Stimulated activated naive CD8-positive, alpha-beta T cell treated with anti-CD3 and anti-CD28 coated beads, Interleukin-15, Interleukin-2, amounts not matched to agents 100 U/mL and 50 U/mL, for 24 hours (primary cell): ENCODE data around the gene DNM3.

Experiments used
- ATAC-seq: fragments of 150-1000 bp; cut with Tn5 transposase; one replicate; pipeline ENCODE4 v1.10.0; 2021
- DNase-seq: peaks from one replicate; pipeline ENCODE4 v3.0.0; 2021

Gene DNM3

GRCh38 chr1:172238965-172239364, 397.7 kb downstream of the DNM3 start:
- ATAC-seq: no peak
- no peak for DNase-seq

GRCh38 chr1:172239901-172240300, 398.6 kb downstream of the DNM3 start:
- no peak for DNase-seq
- ATAC-seq: no peak

- ATAC-seq: no peak
- no peak for DNase-seq
Observed at GRCh38 chr1:172241540-172241939, 400.2 kb downstream of the DNM3 start.

- no peak for ATAC-seq
- DNase-seq: no peak
Observed at GRCh38 chr1:172244865-172245264, 403.6 kb downstream of the DNM3 start.

GRCh38 chr1:172245788-172246187, 404.5 kb downstream of the DNM3 start:
- DNase-seq (no peak), ATAC-seq (no peak)

- DNase-seq: no peak
- no peak for ATAC-seq
Observed at GRCh38 chr1:172246521-172247390, 405.5 kb downstream of the DNM3 start.

- ATAC-seq: no peak
- DNase-seq: no peak
Observed at GRCh38 chr1:172251486-172251885, 410.2 kb downstream of the DNM3 start.

- ATAC-seq (no peak), DNase-seq (no peak)
Observed at GRCh38 chr1:172252321-172252720, 411.0 kb downstream of the DNM3 start.

- ATAC-seq (no peak), DNase-seq (no peak)
Observed at GRCh38 chr1:172252958-172253357, 411.7 kb downstream of the DNM3 start.

GRCh38 chr1:172254521-172255222, 413.4 kb downstream of the DNM3 start:
- no peak for DNase-seq
- peak; percentile 55 for ATAC-seq

GRCh38 chr1:172255223-172255560, 413.9 kb downstream of the DNM3 start:
- ATAC-seq: peak; percentile 55
- no peak for DNase-seq

- ATAC-seq: no peak
- no peak for DNase-seq
Observed at GRCh38 chr1:172265905-172266304, 424.6 kb downstream of the DNM3 start.

- ATAC-seq (peak; percentile 88), DNase-seq (peak; percentile 46)
Observed at GRCh38 chr1:172266528-172267174, 425.4 kb downstream of the DNM3 start.

- DNase-seq (no peak), ATAC-seq (no peak)
Observed at GRCh38 chr1:172268237-172268636, 426.9 kb downstream of the DNM3 start.

GRCh38 chr1:172269084-172269483, 427.8 kb downstream of the DNM3 start:
- DNase-seq: no peak
- ATAC-seq: no peak

- no peak for ATAC-seq
Observed at GRCh38 chr1:172269644-172270043, 428.3 kb downstream of the DNM3 start.

GRCh38 chr1:172270605-172271004, 429.3 kb downstream of the DNM3 start:
- ATAC-seq (peak; percentile 61), DNase-seq (no peak)

More at GRCh38 chr1:172269644-172270043, 428.3 kb downstream of the DNM3 start:
- no peak for DNase-seq

- ATAC-seq: no peak
Observed at GRCh38 chr1:172272087-172272486, 430.8 kb downstream of the DNM3 start.

GRCh38 chr1:172273647-172274396, 432.5 kb downstream of the DNM3 start:
- ATAC-seq (peak; percentile 45), DNase-seq (no peak)

More at GRCh38 chr1:172272087-172272486, 430.8 kb downstream of the DNM3 start:
- DNase-seq: no peak

- no peak for ATAC-seq
- no peak for DNase-seq
Observed at GRCh38 chr1:172275478-172275877, 434.2 kb downstream of the DNM3 start.

GRCh38 chr1:172276120-172276818, 435.0 kb downstream of the DNM3 start:
- ATAC-seq: no peak
- no peak for DNase-seq

GRCh38 chr1:172277275-172277674, 436.0 kb downstream of the DNM3 start:
- DNase-seq: no peak
- ATAC-seq: no peak
